Esophagus (tissue), 2 donors: ENCODE measurements around the gene RUVBL1. TPM values are rescaled to one million over a fixed set of nuclear protein-coding genes. Genes with fewer than 3 reads are reported as not detected.

ENCODE experiments used
- H3K27ac ChIP-seq, 2 donors: one replicate each; pipeline ENCODE4 v1.5.1; 2013; ENCODE audit warnings: low read depth in 2 of 2, mild to moderate bottlenecking in 2 of 2, inconsistent platforms in 1 of 2, low read length in 1 of 2, moderate library complexity in 1 of 2
- H3K27me3 ChIP-seq, 2 donors: one replicate each; pipeline ENCODE4 v1.6.1; 2013; ENCODE audit warnings: low read length in 2 of 2, control low read depth in 1 of 2, mild to moderate bottlenecking in 1 of 2; ENCODE audit not compliant: insufficient read depth in 2 of 2, control insufficient read depth in 1 of 2
- H3K36me3 ChIP-seq, 2 donors: one replicate each; pipeline ENCODE4 v1.6.1; 2013; ENCODE audit warnings: low read length in 1 of 2; ENCODE audit not compliant: control insufficient read depth in 2 of 2, insufficient read depth in 2 of 2
- H3K4me1 ChIP-seq, 2 donors: one replicate each; pipeline ENCODE4 v1.6.1; 2013; ENCODE audit warnings: low read length in 1 of 2; ENCODE audit not compliant: control insufficient read depth in 2 of 2, insufficient read depth in 2 of 2
- H3K4me3 ChIP-seq, 2 donors: one replicate each; pipeline ENCODE4 v1.5.1; 2013; ENCODE audit warnings: low read length in 2 of 2, mild to moderate bottlenecking in 2 of 2, low read depth in 1 of 2, moderate library complexity in 1 of 2
- H3K9me3 ChIP-seq, 2 donors: one replicate each; pipeline ENCODE4 v1.6.1; 2013; ENCODE audit warnings: mild to moderate bottlenecking in 2 of 2, low read depth in 1 of 2, low read length in 1 of 2, moderate library complexity in 1 of 2; ENCODE audit not compliant: control insufficient read depth in 2 of 2, insufficient read depth in 1 of 2
- WGBS, 2 donors: extraction: QIAGEN DNeasy Blood & Tissue Kit; methylation state at CpG; one replicate each; pipeline ENCODE4 v1.1.7; 2013; 5-methylcytosine and 5-hydroxymethylcytosine counted together
- polyA plus RNA-seq, 2 donors: library from polyadenylated mRNA; stranded (reverse); fragments of 200-250 nt; gene quantifications; one replicate each; pipeline ENCODE4 v1.2.3, GENCODE V29; 2013
- donor health status: healthy with polysubstance abuse.
- donor health status: Bipolar disorder and iron deficiency.

The RUVBL1 gene
- polyA plus RNA-seq, 2 donors, result 7.5 to 32.5 TPM

DNA sequence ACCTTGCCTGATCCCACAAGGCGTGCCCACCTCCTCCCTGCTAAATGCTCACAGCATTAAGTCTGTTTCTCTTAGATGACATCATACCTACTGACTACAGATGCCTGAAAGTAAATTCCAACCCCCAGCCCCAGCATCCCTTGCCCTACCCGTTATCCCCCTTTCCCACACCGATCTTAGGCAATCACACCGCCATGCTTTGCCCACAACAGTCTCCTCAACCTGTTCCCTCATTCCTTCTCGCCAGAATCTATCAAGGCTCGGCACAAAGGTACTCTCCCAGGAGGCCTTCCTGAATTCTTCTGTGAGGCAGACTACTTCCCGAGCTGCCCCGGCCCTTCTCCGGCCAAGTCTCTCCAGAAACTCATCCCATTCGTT lies 72.2 kb downstream of the RUVBL1 start:
- H3K27ac ChIP-seq, result peak overlapping the region; percentile 78 to 88
- H3K9me3 ChIP-seq, result no peaks in the 10 kb centered on the region
- H3K4me1 ChIP-seq, result peaks cover 0 to 8% of the 10 kb centered on the region in 2 donors
- peaks cover 3 to 5% of the 10 kb centered on the region in 2 donors for H3K36me3 ChIP-seq
- no peaks in the 10 kb centered on the region for H3K27me3 ChIP-seq
- 11 to 13% methylated on average over 10 of the region's 10 CpGs for WGBS, 2 donors
- peak overlapping the region; percentile 93 for H3K4me3 ChIP-seq

DNA sequence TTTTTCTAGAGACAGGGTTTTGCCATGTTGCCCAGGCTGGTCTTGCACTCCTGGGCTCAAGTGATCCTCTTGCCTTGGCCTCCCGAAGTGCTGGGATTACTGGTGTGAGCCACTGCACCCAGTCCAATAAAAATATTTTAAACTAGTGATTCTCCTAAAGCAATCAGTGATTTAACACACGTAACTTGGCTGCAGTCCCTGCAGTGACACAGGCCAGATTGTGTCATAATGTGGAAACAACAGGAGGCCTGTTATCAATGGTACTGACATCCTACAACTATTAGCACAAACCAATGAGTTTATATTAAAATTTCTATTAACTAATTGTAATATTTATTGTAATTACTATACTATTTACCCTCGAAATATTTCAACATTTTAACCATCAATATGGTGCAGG lies 73.0 kb downstream of the RUVBL1 start:
- Histone ChIP-seq H3K27ac (no peak overlapping the region), H3K36me3 (peaks cover 3% of the 10 kb centered on the region in 2 donors), H3K4me3 (no peak overlapping the region), H3K4me1 (peaks cover 0 to 8% of the 10 kb centered on the region in 2 donors), H3K27me3 (no peaks in the 10 kb centered on the region), H3K9me3 (no peaks in the 10 kb centered on the region)
- 58 to 70% methylated on average over 3 of the region's 3 CpGs for WGBS, 2 donors

DNA sequence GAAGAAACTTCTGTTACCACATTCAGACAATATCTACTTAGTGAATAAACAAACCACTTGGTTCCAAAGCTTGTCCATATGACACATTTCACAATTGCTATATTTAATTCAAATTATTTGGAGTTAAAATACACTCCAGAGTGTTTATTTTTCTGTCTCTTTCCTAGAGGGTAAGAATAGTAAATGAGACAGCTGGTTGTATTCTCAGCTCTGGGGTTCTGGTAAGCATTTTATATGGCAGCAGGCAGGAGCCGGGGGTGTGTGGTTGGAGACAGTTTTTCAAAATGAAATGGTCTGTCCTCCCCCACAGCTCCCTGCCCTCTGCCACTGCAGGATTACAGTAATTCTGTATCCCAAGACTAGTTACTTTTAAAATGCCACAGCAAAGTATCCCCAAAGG lies 82.3 kb downstream of the RUVBL1 start:
- Histone ChIP-seq H3K27me3 (no peaks in the 10 kb centered on the region), H3K4me3 (no peak overlapping the region), H3K36me3 (no peaks in the 10 kb centered on the region), H3K4me1 (no peaks in the 10 kb centered on the region), H3K9me3 (no peaks in the 10 kb centered on the region), H3K27ac (no peak overlapping the region)
- WGBS, 2 donors, result 56 to 69% methylated on average over 1 of the region's 1 CpG

DNA sequence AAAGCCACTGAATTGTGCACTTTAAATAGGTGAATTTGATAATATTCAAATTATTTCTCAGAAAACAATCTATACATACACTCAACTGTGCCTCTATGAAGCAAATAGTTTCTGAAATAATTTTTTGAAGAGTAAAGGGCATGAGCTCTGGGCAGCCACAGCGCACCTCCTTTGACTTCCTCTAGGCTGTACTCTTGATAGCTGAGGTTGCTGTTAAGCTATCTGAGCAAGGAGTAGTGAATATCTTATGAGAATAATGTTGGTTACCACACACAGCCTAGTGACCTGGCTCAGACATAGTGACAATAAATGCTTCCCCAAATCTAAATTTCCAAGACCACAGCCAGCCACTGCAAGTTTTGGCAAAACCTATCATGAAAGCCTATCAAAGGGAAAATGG lies 83.0 kb downstream of the RUVBL1 start:
- 26 to 92% methylated on average over 1 of the region's 1 CpG for WGBS, 2 donors

DNA sequence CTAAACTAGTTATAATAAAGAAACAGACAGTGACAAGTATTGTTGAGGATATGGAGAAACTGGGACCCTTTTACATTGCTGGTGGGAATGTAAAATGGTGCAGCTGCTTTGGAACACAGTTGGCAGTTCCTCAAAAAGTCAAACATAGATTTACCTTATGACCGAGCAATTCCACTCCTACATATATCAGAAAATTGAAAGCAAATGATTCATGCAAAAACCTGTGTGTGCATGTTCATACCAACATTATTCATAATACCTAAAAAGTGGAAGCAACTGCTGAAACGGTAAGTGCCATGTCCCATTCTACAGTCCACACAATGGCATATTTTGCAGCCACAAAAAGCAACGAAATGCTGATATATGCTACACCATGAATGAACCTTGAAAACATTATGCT lies 83.6 kb downstream of the RUVBL1 start:
- WGBS, 2 donors, result 45 to 82% methylated on average over 3 of the region's 3 CpGs
- no peaks in the 10 kb centered on the region for H3K27me3 ChIP-seq
- H3K36me3 ChIP-seq, result no peaks in the 10 kb centered on the region
- H3K4me3 ChIP-seq, result no peak overlapping the region
- no peaks in the 10 kb centered on the region for H3K9me3 ChIP-seq
- H3K4me1 ChIP-seq, result no peaks in the 10 kb centered on the region
- no peak overlapping the region for H3K27ac ChIP-seq

More for the DNA sequence above, 83.0 kb downstream of the RUVBL1 start:
- H3K27ac ChIP-seq, result no peak overlapping the region
- no peaks in the 10 kb centered on the region for H3K27me3 ChIP-seq
- no peak overlapping the region for H3K4me3 ChIP-seq
- H3K4me1 ChIP-seq, result no peaks in the 10 kb centered on the region
- H3K36me3 ChIP-seq, result no peaks in the 10 kb centered on the region
- H3K9me3 ChIP-seq, result no peaks in the 10 kb centered on the region

DNA sequence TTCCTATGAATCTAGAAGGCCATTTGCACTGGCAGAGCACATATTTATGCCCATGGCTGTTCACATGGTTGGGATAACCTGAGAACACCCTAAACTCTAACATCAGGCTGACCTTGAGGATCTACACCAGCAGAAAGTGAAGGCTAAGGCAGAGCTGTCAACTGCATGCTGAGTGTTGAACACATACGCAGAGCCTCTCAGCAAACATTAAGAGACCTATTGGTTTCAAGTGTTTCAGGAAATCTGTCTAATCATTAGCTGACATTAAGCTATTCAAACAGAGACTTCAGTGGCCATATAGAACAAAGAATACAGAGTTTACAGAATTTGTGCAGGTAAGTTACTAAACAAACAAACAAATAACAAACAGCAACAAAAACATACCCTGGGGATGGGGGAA lies 87.5 kb downstream of the RUVBL1 start:
- Histone ChIP-seq H3K27ac (no peak overlapping the region), H3K4me1 (no peaks in the 10 kb centered on the region), H3K27me3 (no peaks in the 10 kb centered on the region), H3K9me3 (no peaks in the 10 kb centered on the region), H3K4me3 (no peak overlapping the region), H3K36me3 (no peaks in the 10 kb centered on the region)
- WGBS, 2 donors, result 86 to 90% methylated on average over 1 of the region's 1 CpG

DNA sequence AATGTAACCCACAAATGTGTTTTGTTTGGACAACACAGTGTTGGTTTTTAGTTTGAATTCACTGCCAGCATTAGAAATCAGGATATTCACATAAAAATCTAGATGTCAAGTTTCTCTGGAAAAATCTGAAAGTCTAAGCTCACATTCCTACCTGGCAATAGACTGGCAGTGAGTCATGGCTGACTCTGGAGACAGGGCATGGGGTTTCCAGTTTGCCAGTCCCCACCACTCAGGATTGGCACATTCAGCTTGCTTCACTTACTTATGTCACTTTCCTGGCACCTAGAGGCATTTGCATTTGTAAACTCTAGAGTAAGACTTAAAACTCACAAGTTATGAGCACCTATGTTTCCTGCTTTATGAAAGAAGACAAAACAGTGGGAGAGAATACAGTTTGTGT lies 90.5 kb downstream of the RUVBL1 start:
- H3K27ac ChIP-seq, result no peak overlapping the region
- H3K9me3 ChIP-seq, result no peaks in the 10 kb centered on the region
- H3K4me1 ChIP-seq, result no peaks in the 10 kb centered on the region
- H3K4me3 ChIP-seq, result no peak overlapping the region
- H3K36me3 ChIP-seq, result no peaks in the 10 kb centered on the region
- H3K27me3 ChIP-seq, result no peaks in the 10 kb centered on the region

Other genes starting within 250 kb of the RUVBL1 start
- gene KBTBD12, start 208.6 kb downstream of the RUVBL1 start, polyA plus RNA-seq, result under 1 TPM; 0.06 to 0.13 TPM
- 10 to 100 TPM; 52.6 to 80.1 TPM for gene SEC61A1, start 71.4 kb downstream of the RUVBL1 start, polyA plus RNA-seq
- 1 to 10 TPM; 6.1 to 10.0 TPM for gene EEFSEC, start 29.7 kb upstream of the RUVBL1 start, polyA plus RNA-seq